ENCODE data around the gene RAD51B. TPM values are rescaled to one million over a fixed set of nuclear protein-coding genes. Genes with fewer than 3 reads are reported as not detected.

The RAD51B gene
- total and polyA plus RNA-seq, 8 donors = 10.8 to 18.3 (median 14.1) TPM

DNA sequence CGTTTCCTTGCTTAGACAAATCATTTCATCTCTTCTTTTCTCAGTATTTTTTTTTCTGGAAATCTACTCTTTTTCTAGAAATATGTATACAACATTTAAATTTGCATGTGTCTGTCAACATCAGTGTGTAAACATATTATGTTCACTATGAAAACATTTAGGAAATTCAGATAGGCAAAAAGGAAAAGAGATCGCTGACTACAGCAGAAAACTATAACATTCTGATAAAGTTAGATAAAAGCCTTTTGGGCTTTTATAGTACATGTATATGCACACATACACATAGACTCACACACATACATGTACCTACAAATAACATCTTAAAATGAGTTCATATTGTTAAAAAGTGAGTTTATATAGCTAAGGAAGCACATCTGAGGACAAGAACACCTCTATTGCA is 142.1 kb downstream of the RAD51B start:
- peaks cover 14 to 41% of the 10 kb centered on the region in 2 donors for H3K4me1 ChIP-seq
- ATAC-seq = no peak
- H3K27me3 ChIP-seq = no peaks in the 10 kb centered on the region
- no peak overlapping the region for H3K4me3 ChIP-seq
- H3K36me3 ChIP-seq = no peaks in the 10 kb centered on the region
- peak overlapping the region in 1 of 2 donors; percentile 73 for H3K27ac ChIP-seq
- intact Hi-C loops (cut with DNase I) = no loop called here
- no peak for DNase-seq
- TF ChIP-seq, protein P1, sequence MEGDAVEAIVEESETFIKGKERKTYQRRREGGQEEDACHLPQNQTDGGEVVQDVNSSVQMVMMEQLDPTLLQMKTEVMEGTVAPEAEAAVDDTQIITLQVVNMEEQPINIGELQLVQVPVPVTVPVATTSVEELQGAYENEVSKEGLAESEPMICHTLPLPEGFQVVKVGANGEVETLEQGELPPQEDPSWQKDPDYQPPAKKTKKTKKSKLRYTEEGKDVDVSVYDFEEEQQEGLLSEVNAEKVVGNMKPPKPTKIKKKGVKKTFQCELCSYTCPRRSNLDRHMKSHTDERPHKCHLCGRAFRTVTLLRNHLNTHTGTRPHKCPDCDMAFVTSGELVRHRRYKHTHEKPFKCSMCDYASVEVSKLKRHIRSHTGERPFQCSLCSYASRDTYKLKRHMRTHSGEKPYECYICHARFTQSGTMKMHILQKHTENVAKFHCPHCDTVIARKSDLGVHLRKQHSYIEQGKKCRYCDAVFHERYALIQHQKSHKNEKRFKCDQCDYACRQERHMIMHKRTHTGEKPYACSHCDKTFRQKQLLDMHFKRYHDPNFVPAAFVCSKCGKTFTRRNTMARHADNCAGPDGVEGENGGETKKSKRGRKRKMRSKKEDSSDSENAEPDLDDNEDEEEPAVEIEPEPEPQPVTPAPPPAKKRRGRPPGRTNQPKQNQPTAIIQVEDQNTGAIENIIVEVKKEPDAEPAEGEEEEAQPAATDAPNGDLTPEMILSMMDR (IDR thresholded peaks at IDR 0.05) = no peak
- H3K9me3 ChIP-seq = no peaks in the 10 kb centered on the region

DNA sequence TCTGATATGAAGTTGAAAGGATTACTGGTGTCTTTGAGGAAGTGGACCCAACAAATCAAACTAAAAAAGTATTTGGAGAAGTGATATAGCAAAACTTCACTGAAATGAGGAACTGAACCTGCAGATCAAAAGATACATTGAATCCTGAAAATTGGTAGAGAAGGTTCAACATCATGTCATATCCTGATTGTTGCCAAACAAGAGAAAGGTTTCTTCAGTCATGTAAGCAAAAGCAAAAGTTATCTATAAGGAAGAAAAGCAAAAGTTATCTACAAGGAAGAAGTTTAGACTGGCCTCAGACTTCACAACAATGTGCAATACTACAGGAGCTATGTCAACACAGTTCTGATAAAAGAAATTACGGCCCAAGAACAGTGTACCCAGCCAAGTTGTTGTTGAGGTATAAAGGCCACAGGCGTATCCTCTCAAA is 142.7 kb downstream of the RAD51B start:
- H3K9me3 ChIP-seq = no peaks in the 10 kb centered on the region
- H3K27me3 ChIP-seq = no peaks in the 10 kb centered on the region
- no peak overlapping the region for H3K4me3 ChIP-seq
- intact Hi-C loops (cut with DNase I) = no loop called here
- no peaks in the 10 kb centered on the region for H3K36me3 ChIP-seq
- H3K4me1 ChIP-seq = peaks cover 14 to 41% of the 10 kb centered on the region in 2 donors
- peak overlapping the region; percentile 65 to 73 for H3K27ac ChIP-seq
- DNase-seq (no peak), ATAC-seq (peak; percentile 65)
- TF ChIP-seq, protein P1 (IDR thresholded peaks at IDR 0.05) = no peak

DNA sequence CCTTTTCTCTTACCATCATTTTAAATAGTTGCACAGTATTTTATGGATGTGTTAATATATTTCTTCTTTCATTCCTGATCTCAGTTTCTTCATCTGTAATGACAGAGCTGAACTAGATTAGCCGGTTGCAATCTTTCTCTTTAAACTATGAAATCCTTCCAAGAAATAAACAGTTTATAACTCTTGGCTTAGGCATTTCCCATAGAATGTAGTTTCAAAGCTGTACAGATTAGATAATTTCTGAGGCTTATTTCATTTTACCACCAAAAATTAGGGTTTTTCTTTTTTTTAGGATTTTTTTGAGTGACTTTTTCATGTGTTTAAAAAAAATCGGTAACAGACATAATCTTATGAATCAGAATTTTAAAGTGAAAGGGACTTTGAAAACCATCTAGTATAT is 144.0 kb downstream of the RAD51B start:
- DNase-seq (peak in 1 of 4 donors; percentile 44), ATAC-seq (no peak)
- peak overlapping the region; percentile 65 to 73 for H3K27ac ChIP-seq

DNA sequence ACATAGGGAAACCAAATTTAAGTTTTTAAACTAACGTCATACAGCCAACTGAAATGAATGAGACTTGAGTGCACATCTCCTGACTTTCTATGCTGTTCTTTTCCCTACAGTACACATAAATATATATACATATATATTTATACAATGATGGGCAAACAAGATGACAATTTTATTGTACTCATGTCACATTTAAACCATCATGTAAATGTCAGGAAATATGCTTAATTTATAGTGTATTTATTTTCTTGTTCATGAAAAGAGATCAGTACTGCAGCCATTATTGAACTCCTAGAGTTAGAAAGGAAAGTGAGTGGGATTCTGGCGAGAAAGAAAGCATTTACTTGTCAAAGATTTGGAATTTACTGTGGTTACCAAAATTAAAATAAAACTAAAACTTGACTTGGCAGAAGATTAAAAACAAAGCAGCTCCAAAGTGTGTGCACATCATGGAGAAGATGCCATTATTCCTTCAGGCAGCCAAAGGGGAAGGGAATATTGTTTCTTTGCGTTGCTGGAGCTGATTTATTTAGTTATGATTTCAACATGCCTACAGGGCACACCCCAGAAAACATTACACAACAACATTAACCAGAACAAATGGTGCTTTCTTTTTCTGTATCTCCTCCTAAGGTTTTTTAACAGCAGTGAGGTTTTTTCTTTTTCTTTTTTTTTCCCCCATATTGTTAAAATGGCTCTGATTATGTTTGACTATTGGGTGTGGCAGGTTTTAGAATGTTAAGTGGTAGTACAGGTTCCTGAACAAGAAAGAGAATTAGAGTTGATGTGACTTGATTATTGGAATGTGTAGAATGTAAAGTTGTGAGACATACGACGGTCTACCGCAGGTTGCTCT is 144.6 kb downstream of the RAD51B start:
- ATAC-seq (peak; percentile 69), DNase-seq (peak in 1 of 4 donors; percentile 88)
- Histone ChIP-seq H3K4me1 (peaks cover 14 to 41% of the 10 kb centered on the region in 2 donors), H3K9me3 (no peaks in the 10 kb centered on the region), H3K36me3 (no peaks in the 10 kb centered on the region), H3K4me3 (no peak overlapping the region), H3K27ac (peak overlapping the region; percentile 65 to 73), H3K27me3 (no peaks in the 10 kb centered on the region)
- TF ChIP-seq, protein P1 (IDR thresholded peaks at IDR 0.05) = no peak
- intact Hi-C loops (cut with DNase I) = no loop called here

More for the DNA sequence above, 144.0 kb downstream of the RAD51B start:
- Histone ChIP-seq H3K27me3 (no peaks in the 10 kb centered on the region), H3K9me3 (no peaks in the 10 kb centered on the region), H3K36me3 (no peaks in the 10 kb centered on the region), H3K4me3 (no peak overlapping the region), H3K4me1 (peaks cover 14 to 41% of the 10 kb centered on the region in 2 donors)
- TF ChIP-seq, protein P1 (IDR thresholded peaks at IDR 0.05) = no peak
- intact Hi-C loops (cut with DNase I) = no loop called here

DNA sequence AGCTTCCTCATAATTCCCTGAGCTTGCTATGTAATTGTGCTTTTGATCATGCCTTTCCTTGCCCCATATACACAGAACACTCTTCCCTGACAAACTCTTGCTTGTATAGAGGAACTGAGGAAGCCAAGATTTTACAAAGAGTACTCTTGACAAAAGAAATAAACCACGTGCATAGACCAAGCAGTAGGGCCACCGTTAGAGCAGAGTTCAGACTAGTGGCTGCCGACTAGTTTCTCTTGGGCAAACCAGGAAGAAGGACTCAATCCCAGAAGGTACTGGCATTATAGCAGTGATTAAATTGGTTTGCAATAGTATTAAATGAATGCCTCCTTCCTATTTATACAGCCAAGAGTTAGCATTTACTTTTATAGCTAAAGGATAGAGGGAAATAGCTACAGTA is 146.1 kb downstream of the RAD51B start:
- DNase-seq (no peak), ATAC-seq (no peak)
- TF ChIP-seq, protein P1 (IDR thresholded peaks at IDR 0.05) = no peak
- H3K27ac ChIP-seq = no peak overlapping the region
- peaks cover 14 to 41% of the 10 kb centered on the region in 2 donors for H3K4me1 ChIP-seq
- H3K4me3 ChIP-seq = no peak overlapping the region
- no peaks in the 10 kb centered on the region for H3K36me3 ChIP-seq
- no peaks in the 10 kb centered on the region for H3K9me3 ChIP-seq
- intact Hi-C loops (cut with DNase I) = no loop called here
- H3K27me3 ChIP-seq = no peaks in the 10 kb centered on the region

Data from left lung (tissue), 10 donors.